HG03108 (cell line): ENCODE measurements around the gene ITSN1.
"Not testable (repeated sequence)": the region's sequence is repeated elsewhere in the genome, so short reads cannot be mapped to it uniquely, and the experiment has no call there.

Experiments
- ATAC-seq: cut with Tn5 transposase; IDR thresholded peaks from one replicate; pipeline ENCODE4 v1.9.1; 2021; ENCODE audit warnings: moderate library complexity; ENCODE audit not compliant: unreplicated experiment

Gene ITSN1

GRCh38 chr21:33767236-33767635, 124.9 kb downstream of the ITSN1 start:
- ATAC-seq, result no peak

GRCh38 chr21:33767960-33768359, 125.7 kb downstream of the ITSN1 start:
- no peak for ATAC-seq

DNA sequence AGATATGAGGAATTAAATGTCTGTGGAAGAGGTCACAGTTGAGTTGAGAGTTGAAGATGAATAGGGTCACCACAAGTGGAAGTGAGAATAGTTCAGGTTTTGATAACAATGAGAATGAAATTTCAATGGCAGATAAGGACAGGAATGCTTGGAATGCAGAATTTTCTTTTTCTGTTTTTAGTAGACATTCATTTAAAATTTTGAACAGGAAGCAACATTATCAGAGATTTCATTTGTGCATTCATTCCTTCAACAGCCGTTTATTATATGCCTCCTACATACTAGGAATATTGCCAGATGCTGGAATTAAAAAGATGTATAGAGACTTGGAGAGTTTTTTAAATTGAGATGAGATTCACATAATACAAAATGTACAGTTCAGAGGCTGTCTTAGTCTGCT, 126.8 kb downstream of the ITSN1 start:
- no peak for ATAC-seq

DNA sequence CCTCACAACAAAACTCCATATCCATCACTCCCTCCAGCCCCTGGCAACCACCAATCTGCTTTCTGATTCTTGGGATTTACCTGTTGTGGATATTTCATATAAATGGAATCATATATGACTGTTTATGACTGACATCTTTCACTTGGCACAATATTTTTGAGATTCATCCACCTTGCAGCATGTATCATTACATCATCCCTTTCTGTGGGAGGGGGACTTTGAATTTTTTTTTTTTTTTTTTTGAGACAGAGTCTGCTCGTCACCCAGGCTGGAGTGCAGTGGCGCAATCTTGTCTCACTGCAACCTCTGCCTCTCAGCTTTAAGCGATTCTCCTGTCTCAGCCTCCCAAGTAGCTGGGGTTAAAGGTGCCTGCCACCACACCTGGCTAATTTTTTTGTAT, 128.2 kb downstream of the ITSN1 start:
- ATAC-seq, result no peak

- no peak for ATAC-seq
Measured at GRCh38 chr21:33771976-33772375, 129.7 kb downstream of the ITSN1 start.

DNA sequence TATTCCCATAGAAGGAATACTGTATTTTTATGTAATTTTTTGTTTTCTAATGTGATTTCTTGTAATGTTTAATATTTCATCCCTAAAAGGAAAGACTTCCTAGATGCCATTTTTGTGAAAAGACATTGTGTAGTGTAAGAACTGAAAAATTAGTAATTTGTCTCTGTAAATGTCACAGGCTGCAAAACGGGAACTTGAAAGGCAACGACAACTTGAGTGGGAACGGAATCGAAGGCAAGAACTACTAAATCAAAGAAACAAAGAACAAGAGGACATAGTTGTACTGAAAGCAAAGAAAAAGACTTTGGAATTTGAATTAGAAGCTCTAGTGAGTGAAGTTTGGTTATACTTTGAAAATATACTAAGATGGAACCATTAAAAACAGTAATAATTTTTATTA, 132.2 kb downstream of the ITSN1 start:
- ATAC-seq, result no peak

DNA sequence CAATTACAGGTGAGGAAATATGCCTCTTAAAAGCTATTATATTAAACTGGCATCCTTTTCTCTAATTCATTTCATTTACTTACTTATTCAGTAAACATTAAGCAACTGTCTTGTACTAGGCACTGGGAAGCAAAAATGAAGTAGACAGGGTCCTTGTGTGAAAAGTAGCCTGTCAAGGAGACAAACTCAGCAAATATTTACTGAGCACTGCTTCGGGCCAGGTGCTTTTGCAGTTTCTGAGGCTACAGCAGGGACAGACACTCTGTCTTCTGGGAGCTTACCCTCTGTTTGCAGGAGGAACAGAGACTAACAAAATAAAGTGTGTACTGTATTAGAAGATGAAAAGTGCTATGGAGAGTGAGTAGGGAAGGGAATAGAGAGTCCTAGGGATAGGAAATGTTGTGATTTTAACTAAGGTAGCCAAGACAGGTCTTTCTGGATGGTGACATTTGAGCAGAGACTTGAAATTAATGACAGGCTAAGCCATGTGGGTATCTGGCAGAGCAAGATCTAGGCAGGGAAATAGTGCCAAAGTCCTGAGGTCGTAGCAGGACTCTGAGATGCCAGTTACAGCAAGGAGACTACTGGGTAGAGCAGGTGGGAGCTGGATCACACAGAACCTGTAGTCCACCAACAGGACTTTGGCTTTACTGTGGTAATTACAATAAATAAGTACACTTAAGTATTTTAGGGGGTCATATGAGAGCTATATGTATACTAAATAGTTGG, 133.0 kb downstream of the ITSN1 start:
- ATAC-seq, result no peak

GRCh38 chr21:33780631-33781030, 138.3 kb downstream of the ITSN1 start:
- ATAC-seq, result no peak

GRCh38 chr21:33781121-33781520, 138.8 kb downstream of the ITSN1 start:
- no peak for ATAC-seq

- no peak for ATAC-seq
Measured at GRCh38 chr21:33783187-33783979, 141.1 kb downstream of the ITSN1 start.

DNA sequence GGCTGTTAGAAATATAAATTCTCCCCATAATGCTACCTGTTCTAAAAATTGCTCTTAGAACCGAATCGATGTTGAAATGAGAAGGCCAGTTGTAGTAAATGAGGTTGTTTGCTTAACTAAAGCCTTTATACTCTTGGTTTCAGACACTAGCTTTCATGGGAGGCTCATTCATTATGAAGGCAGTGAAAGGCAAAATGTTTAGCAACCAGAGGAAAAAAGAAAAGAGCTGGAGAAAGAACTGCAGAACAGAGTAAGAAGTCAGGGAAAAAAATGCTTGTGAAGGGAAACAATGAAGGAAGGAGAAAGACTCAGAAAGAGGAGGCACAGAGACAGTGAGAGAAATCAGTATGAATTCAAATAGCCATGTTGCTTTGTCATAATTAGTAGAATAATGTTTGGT, 145.1 kb downstream of the ITSN1 start:
- ATAC-seq, result no peak

- ATAC-seq, result not testable (repeated sequence)
Measured at GRCh38 chr21:33788438-33788837, 146.1 kb downstream of the ITSN1 start.

- no peak for ATAC-seq
Measured at GRCh38 chr21:33789697-33790096, 147.4 kb downstream of the ITSN1 start.

DNA sequence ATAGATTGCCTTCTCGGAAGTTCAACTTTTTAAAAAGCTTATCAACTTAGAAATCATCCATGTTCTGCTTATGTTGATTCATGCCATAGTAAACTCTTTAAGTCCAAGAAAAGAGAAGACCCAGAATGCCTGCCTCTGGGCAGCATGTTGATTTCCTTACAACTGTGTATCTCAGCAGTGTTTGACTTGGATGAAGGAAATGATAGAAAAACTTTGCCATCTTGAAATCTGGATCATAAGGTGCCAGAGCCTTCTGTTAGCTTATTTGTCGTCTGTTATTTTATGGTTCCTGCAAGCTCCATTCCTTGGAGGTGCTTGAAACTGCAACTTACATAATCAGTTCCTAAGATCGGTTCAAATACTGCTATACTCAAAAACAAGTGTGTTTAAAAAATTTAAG, 148.8 kb downstream of the ITSN1 start:
- no peak for ATAC-seq

DNA sequence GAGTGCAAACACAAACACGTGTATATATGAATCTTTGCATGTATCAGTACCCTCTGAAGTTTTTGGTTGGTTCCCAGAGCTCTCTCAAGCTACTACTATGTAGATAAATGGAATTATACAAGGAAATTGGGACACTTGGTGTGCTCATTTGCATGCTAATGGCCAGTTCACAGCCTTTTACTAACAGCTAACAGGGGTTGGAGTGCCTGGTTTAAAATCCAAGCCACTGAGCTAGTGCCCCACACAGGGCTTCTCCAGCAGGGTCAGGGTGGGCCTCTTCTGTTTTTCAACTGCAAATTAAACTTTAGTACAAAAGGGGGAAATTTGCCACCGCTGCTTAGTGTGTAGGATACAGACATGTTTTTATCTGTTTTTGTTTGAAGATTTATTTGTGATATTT, 152.3 kb downstream of the ITSN1 start:
- no peak for ATAC-seq

- ATAC-seq, result no peak
Measured at GRCh38 chr21:33797565-33797964, 155.3 kb downstream of the ITSN1 start.

- no peak for ATAC-seq
Measured at GRCh38 chr21:33799378-33800090, 157.2 kb downstream of the ITSN1 start.

DNA sequence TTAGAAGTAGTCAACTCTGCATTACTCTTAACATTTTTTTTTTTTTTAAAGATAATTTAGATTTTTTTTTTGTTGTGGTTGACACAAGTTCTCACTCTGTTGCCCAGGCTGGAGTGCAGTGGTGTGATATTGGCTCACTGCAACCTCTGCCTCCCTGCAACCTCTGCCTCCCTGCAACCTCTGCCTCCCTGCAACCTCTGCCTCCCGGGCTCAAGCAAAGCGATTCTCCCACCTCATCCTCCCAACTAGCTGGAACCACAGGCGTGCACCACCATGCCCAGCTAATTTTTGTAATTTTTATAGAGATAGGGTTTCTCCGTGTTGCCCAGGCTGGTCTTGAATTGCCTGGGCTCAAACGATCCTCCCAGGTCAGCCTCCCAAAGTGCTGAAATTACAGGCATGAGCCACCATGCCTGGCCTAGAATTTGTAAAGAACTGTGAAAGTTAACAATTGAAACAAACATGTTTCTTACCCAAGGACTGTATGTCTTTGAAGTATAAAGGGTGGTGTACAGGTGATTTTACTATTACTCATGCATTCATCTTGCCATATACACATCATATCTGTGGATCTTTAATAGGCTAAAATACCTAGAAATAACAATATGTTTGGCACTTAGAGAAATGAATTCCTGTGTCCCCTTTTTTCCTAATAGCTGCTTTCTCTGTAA, 158.6 kb downstream of the ITSN1 start:
- no peak for ATAC-seq

DNA sequence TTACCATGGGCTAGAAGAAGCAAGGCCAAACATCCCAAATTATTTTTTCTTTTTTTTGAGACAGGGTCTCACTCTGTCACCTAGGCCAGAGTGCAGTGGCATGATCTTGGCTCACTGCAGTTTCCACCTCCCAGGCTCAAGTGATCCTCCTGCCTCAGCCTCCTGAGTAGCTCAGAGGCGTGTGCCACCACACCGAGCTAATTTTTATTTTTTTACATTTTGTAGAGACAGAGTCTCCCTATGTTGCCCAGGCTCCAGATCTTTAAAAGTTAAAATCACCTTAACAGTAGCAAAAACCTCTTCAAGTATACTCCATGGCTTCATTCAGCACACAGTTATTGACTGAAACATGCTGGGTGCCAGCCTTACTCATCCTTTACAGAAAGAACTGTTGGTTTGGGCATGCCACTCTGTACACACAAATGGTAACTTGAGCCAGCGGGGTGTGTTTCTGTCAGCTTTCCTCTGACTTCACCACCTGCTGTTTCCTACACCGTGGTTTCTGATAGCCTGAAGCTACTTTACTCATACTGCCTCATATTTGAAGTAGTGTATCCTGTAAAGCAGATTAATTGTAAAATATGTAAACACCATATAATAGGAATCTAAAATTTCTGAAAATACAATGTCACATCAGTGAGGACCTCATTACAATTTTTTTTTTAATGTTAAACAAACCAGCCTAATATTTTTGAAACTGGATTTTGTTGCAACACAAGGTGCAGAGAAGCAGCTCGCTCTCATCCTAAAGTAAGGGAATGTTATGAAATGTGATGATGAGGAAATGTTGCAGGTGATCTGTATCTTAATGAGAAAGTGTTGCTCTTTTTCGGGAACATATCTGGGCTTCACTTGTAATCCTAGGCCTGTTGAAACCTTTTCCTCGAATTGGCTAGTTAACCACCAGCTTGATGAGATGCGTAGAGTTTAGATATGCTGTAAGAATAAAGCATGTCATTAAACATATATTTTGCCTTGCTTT, 159.4 kb downstream of the ITSN1 start:
- ATAC-seq, result no peak

GRCh38 chr21:33802481-33802880, 160.2 kb downstream of the ITSN1 start:
- no peak for ATAC-seq
